ENCODE results near the gene RGCC.

GRCh38 chr13:41456768-41457588, at the start of gene RGCC:
- TF ChIP-seq CTCF (conservative IDR thresholded peaks at IDR 0.05 in 1 of 2, IDR thresholded peaks at IDR 0.05 in 1 of 2; ENCODE audit: low read depth in 1 of 2, low read length in 2 of 2) (no peak), EZH2 (IDR thresholded peaks at IDR 0.05; ENCODE audit: low read length, missing control alignments) (no peak)

All from fibroblast of lung (primary cell).